K562 (cell line): ENCODE measurements around the gene ARHGAP24. TPM values are rescaled to one million over a fixed set of nuclear protein-coding genes. Genes with fewer than 3 reads are reported as not detected.

Experiments used
- ARID1B ChIP-seq: fragments of 450-650 bp; IDR thresholded peaks from 2 replicates; pipeline ENCODE4 v1.6.1; 2016; ENCODE audit warnings: antibody characterized with exemption, mild to moderate bottlenecking, inconsistent platforms
- BACH1 ChIP-seq: fragments of 200-800 bp; sonication (Bioruptor generic); IDR thresholded peaks from 2 replicates; pipeline ENCODE4 v1.6.1; 2016; ENCODE audit warnings: missing genetic modification characterization, missing compliant biosample characterization
- CAMTA2 ChIP-seq: fragments of 250-450 bp; sonication (Bioruptor Pico); conservative IDR thresholded peaks from 2 replicates; pipeline ENCODE4 v1.5.1; 2022
- FIP1L1 ChIP-seq: fragments of 200-400 bp; formaldehyde crosslinking; IDR thresholded peaks from 2 replicates; pipeline ENCODE4 v1.6.1; 2018; ENCODE audit warnings: mild to moderate bottlenecking, low read depth, low read length; ENCODE audit not compliant: poor library complexity, severe bottlenecking
- FOSL1 ChIP-seq: fragments of 200-800 bp; sonication (Bioruptor generic); conservative IDR thresholded peaks from 2 replicates; pipeline ENCODE4 v1.6.1; 2016; ENCODE audit warnings: missing genetic modification characterization, missing compliant biosample characterization
- FOXJ2 ChIP-seq: fragments of 200-800 bp; sonication (Bioruptor generic); IDR thresholded peaks from 2 replicates; pipeline ENCODE4 v1.6.1; 2016; ENCODE audit warnings: missing genetic modification characterization, missing compliant biosample characterization
- HDAC1 ChIP-seq, 2 experiments: fragments of 450-650 bp; IDR thresholded peaks; 2 replicates each; pipeline ENCODE4 v1.6.1; 2016 to 2017; ENCODE audit warnings: inconsistent platforms in 1 of 2, mild to moderate bottlenecking in 1 of 2, moderate library complexity in 1 of 2
- HMG20A ChIP-seq: fragments of 450-650 bp; formaldehyde crosslinking; conservative IDR thresholded peaks from 2 replicates; pipeline ENCODE4 v1.4.0; 2020; ENCODE audit warnings: mild to moderate bottlenecking, mixed read lengths
- HNRNPK ChIP-seq: fragments of 200-400 bp; formaldehyde crosslinking; IDR thresholded peaks from one replicate; pipeline ENCODE4 v1.6.1; 2018; ENCODE audit warnings: mild to moderate bottlenecking, low read depth, low read length; ENCODE audit not compliant: poor library complexity, severe bottlenecking
- JUN ChIP-seq, 2 experiments: sonication (generic) in 1 of 2; formaldehyde crosslinking in 1 of 2; IDR thresholded peaks; 2 replicates each; pipeline versions ENCODE4 v1.6.1 to v1.8.0; 2012 to 2022; ENCODE audit warnings: borderline replicate concordance in 2 of 2, mild to moderate bottlenecking in 2 of 2, improper control_type of control experiment in 1 of 2, low read depth in 1 of 2, low read length in 1 of 2, missing genetic modification reagents in 1 of 2
- JUND ChIP-seq, 2 experiments: IDR thresholded peaks; 2 replicates in 1 of 2; 3 replicates in 1 of 2; pipeline ENCODE4 v1.6.1; 2011; ENCODE audit warnings: borderline replicate concordance in 2 of 2, low read depth in 2 of 2, low read length in 2 of 2, improper control_type of control experiment in 1 of 2, missing biosample characterization in 1 of 2, missing genetic modification characterization in 1 of 2, missing genetic modification reagents in 1 of 2
- KDM1A ChIP-seq, 2 experiments: fragments of 450-650 bp; IDR thresholded peaks; 2 replicates each; pipeline ENCODE4 v1.6.1; 2016; ENCODE audit warnings: mild to moderate bottlenecking in 2 of 2
- MAZ ChIP-seq, 2 experiments: fragments of 450-650 bp in 1 of 2; sonication (generic) in 1 of 2; formaldehyde crosslinking; IDR thresholded peaks in 1 of 2; conservative IDR thresholded peaks in 1 of 2; 2 replicates each; pipeline versions ENCODE4 v1.4.0 to v1.5.0; 2020; ENCODE audit warnings: mild to moderate bottlenecking in 1 of 2, missing genetic modification reagents in 1 of 2
- MEIS2 ChIP-seq: fragments of 450-650 bp; IDR thresholded peaks from 2 replicates; pipeline ENCODE4 v1.6.1; 2014; ENCODE audit warnings: mild to moderate bottlenecking; ENCODE audit not compliant: partially characterized antibody
- NFXL1 ChIP-seq: fragments of 450-650 bp; formaldehyde crosslinking; IDR thresholded peaks from 2 replicates; pipeline ENCODE4 v1.4.0; 2021; ENCODE audit warnings: mild to moderate bottlenecking
- NRF1 ChIP-seq, 2 experiments: fragments of 450-650 bp; IDR thresholded peaks in 1 of 2; conservative IDR thresholded peaks in 1 of 2; 2 replicates each; pipeline ENCODE4 v1.6.1; 2014; ENCODE audit warnings: mild to moderate bottlenecking in 2 of 2
- RBM15 ChIP-seq: fragments of 200-400 bp; formaldehyde crosslinking; IDR thresholded peaks from 2 replicates; pipeline ENCODE4 v1.6.1; 2018; ENCODE audit warnings: mild to moderate bottlenecking, low read length, moderate library complexity; ENCODE audit not compliant: insufficient read depth
- RCOR1 ChIP-seq, 2 experiments: IDR thresholded peaks; 2 replicates each; pipeline ENCODE4 v1.6.1; 2012; ENCODE audit warnings: low read depth in 2 of 2, low read length in 2 of 2, borderline replicate concordance in 1 of 2, improper control_type of control experiment in 1 of 2
- SMARCA4 ChIP-seq: fragments of 450-650 bp; IDR thresholded peaks from 2 replicates; pipeline ENCODE4 v1.6.1; 2016
- SNIP1 ChIP-seq: fragments of 450-650 bp; IDR thresholded peaks from 2 replicates; pipeline ENCODE4 v1.7.1; 2017; ENCODE audit warnings: low read depth, mild to moderate bottlenecking
- SOX6 ChIP-seq: fragments of 450-650 bp; IDR thresholded peaks from 2 replicates; pipeline ENCODE4 v1.6.1; 2014; ENCODE audit warnings: mild to moderate bottlenecking
- ZKSCAN3 ChIP-seq: fragments of 250-450 bp; sonication (Bioruptor Pico); IDR thresholded peaks from 2 replicates; pipeline ENCODE4 v1.4.0; 2020
- ZNF695 ChIP-seq: fragments of 450-650 bp; formaldehyde crosslinking; IDR thresholded peaks from 2 replicates; pipeline ENCODE4 v1.4.0; 2020; ENCODE audit warnings: mild to moderate bottlenecking, moderate library complexity
- polyA plus RNA-seq, 8 experiments: library from polyadenylated mRNA; depleted of rRNA in 4 of 8; stranded (reverse) in 5 of 8; unstranded in 3 of 8; fragments of >200 nt; fragmentation: Nextera tagmentation in 2 of 8; fragmentation: Illumina TruSeq in 1 of 8; extraction: Ambion mirVana in 2 of 8; extraction: Trizol in 1 of 8; gene quantifications; 2 replicates each; pipeline versions ENCODE4 v1.2.1 to v1.2.3, GENCODE V29; 2011 to 2014; ENCODE audit warnings: inconsistent platforms in 1 of 8, missing spikeins in 1 of 8
- total RNA-seq, 7 experiments: library from RNA; depleted of rRNA in 6 of 7; stranded (reverse); fragments of >200 nt in 6 of 7; fragmentation: Illumina TruSeq in 2 of 7; extraction: Trizol in 2 of 7; gene quantifications; 2 replicates each; pipeline versions ENCODE4 v1.2.1 to v1.2.3, GENCODE V29; 2011 to 2021; ENCODE audit warnings: low replicate concordance in 1 of 7
- TF ChIP-seq, protein P1 (sequence below): sonication (generic); formaldehyde crosslinking; IDR thresholded peaks from 2 replicates; pipeline ENCODE4 v1.4.0; 2020; ENCODE audit warnings: mild to moderate bottlenecking, missing genetic modification reagents

ARHGAP24 gene
- total and polyA plus RNA-seq, 9 of the 15 experiments (the other 6 are each of a cell fraction or from before 2014, with no cell fraction given): 8.0 to 22.6 (median 14.0) TPM

DNA sequence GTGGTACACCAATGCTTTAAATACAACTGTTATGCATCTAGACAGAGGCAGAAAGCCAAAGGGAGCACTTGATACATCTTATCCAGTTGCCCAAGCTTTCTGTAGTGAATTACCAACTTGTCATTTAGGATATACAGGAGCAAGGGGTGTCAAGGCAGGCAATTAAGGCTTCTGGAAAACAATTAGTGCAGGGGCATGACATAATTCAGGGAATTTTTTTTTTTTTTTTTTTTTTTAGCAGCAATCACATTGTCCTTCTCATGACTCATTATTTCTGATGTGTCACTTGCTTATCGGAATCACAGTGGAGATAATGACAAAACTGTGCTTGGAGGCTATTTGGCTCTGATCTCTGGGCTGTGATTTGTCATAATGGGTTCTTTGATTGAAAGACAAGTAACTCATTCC is 259.5 kb downstream of the ARHGAP24 start (continued):
- TF ChIP-seq JUND (IDR thresholded peaks at IDR 0.05; ENCODE audit: borderline replicate concordance, low read depth, low read length): peak; percentile 78
- peak; percentile 84; the same call in 2 of the 3 replicates for TF ChIP-seq JUND (tag; IDR thresholded peaks at IDR 0.05; ENCODE audit: borderline replicate concordance, low read depth, low read length)
- peak; percentile 95 to 96 for TF ChIP-seq KDM1A (IDR thresholded peaks at IDR 0.05)
- TF ChIP-seq, protein P1, sequence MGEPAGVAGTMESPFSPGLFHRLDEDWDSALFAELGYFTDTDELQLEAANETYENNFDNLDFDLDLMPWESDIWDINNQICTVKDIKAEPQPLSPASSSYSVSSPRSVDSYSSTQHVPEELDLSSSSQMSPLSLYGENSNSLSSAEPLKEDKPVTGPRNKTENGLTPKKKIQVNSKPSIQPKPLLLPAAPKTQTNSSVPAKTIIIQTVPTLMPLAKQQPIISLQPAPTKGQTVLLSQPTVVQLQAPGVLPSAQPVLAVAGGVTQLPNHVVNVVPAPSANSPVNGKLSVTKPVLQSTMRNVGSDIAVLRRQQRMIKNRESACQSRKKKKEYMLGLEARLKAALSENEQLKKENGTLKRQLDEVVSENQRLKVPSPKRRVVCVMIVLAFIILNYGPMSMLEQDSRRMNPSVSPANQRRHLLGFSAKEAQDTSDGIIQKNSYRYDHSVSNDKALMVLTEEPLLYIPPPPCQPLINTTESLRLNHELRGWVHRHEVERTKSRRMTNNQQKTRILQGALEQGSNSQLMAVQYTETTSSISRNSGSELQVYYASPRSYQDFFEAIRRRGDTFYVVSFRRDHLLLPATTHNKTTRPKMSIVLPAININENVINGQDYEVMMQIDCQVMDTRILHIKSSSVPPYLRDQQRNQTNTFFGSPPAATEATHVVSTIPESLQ (CRISPR knock-in tag): no peak
- TF ChIP-seq HNRNPK: no peak
- TF ChIP-seq ZNF695: no peak
- TF ChIP-seq RBM15: no peak
- TF ChIP-seq HMG20A (CRISPR knock-in tag): peak; percentile 87
- no peak for TF ChIP-seq ZKSCAN3
- TF ChIP-seq JUN (IDR thresholded peaks at IDR 0.05; ENCODE audit: borderline replicate concordance, low read depth, low read length): peak; percentile 89
- TF ChIP-seq JUN (CRISPR knock-in tag; IDR thresholded peaks at IDR 0.05; ENCODE audit: borderline replicate concordance): no peak
- peak in 1 of 2 experiments; percentile 79; a peak in 2 of 4 replicates for TF ChIP-seq HDAC1 (IDR thresholded peaks at IDR 0.05)
- no peak for TF ChIP-seq MAZ (CRISPR knock-in tag; conservative IDR thresholded peaks at IDR 0.05 in 1 of 2, IDR thresholded peaks at IDR 0.05 in 1 of 2)
- peak; percentile 40 for TF ChIP-seq MEIS2
- no peak for TF ChIP-seq CAMTA2 (CRISPR knock-in tag)
- no peak for TF ChIP-seq FIP1L1
- TF ChIP-seq NRF1 (conservative IDR thresholded peaks at IDR 0.05 in 1 of 2, IDR thresholded peaks at IDR 0.05 in 1 of 2): no peak
- peak; percentile 50; the same call in 1 of the 2 replicates for TF ChIP-seq SMARCA4
- TF ChIP-seq SOX6: peak; percentile 47; the same call in 1 of the 2 replicates
- no peak for TF ChIP-seq SNIP1
- no peak for TF ChIP-seq BACH1
- TF ChIP-seq FOSL1 (tag): peak; percentile 99
- TF ChIP-seq NFXL1 (CRISPR knock-in tag): no peak
- TF ChIP-seq FOXJ2 (tag): 0 out of 2 replicates have a peak, but pooled peaks have one; percentile 49
- peak; percentile 78 to 99; a peak in 3 of 4 replicates for TF ChIP-seq RCOR1 (IDR thresholded peaks at IDR 0.05; ENCODE audit: borderline replicate concordance in 1 of 2, low read depth in 2 of 2, low read length in 2 of 2)
- TF ChIP-seq ARID1B: peak; percentile 48; the same call in 1 of the 2 replicates
- TF ChIP-seq, all 486 proteins: peak for 20
